Bone marrow (tissue), 2 donors: ENCODE results near the gene CHRNB1.

Source experiments
- DNase-seq, 2 donors: peaks; one replicate each; lab custom pipeline; 2025; lab: John Stamatoyannopoulos, UW

The CHRNB1 gene, protein sequence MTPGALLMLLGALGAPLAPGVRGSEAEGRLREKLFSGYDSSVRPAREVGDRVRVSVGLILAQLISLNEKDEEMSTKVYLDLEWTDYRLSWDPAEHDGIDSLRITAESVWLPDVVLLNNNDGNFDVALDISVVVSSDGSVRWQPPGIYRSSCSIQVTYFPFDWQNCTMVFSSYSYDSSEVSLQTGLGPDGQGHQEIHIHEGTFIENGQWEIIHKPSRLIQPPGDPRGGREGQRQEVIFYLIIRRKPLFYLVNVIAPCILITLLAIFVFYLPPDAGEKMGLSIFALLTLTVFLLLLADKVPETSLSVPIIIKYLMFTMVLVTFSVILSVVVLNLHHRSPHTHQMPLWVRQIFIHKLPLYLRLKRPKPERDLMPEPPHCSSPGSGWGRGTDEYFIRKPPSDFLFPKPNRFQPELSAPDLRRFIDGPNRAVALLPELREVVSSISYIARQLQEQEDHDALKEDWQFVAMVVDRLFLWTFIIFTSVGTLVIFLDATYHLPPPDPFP

DNA sequence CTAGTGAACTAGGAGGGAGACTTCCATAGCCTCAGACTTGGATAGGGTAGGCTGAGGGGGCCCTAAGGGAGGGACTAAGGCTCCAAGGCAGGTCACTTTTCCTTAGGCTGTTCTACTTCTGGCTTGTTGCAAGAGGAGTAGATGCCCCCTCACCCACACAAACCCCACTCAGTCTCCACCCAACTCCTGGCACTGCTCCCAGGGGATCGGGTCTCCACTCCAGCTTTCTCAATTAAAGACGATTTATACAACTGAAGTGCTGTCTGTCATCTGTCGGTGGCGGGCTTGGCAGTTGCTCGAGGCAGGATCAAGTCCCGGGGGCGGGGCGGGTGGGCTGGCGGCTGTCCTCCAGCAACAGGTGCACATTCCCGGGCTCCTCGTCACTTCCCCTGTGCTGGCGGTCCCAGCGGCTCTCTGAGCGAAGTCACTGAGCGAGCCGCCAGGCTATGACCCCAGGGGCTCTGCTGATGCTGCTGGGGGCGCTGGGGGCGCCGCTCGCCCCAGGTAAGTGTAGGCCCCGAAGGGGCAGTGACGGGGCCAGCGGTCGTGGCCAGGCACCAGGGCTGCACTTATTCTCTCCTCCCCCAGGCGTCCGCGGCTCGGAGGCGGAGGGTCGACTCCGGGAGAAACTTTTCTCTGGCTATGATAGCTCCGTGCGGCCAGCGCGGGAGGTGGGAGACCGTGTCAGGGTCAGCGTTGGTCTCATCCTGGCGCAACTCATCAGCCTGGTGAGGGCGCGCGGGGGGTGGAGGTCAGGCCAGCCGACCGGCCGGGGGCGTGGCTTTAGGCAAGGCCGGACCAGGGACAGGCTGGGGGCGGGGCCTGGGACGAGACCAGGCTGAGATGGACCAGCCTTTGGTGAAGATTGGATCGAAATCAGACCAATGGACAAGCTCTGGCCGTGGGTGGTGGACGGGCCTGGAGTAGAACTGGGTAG lies at the start of gene CHRNB1:
Gene CHRNB1 (plus strand): TSS at position 380 of the 937 bp plus-strand sequence. CDS start 67 bp downstream, at position 447.
- peak in 1 of 2 donors; percentile 23 for DNase-seq

DNA sequence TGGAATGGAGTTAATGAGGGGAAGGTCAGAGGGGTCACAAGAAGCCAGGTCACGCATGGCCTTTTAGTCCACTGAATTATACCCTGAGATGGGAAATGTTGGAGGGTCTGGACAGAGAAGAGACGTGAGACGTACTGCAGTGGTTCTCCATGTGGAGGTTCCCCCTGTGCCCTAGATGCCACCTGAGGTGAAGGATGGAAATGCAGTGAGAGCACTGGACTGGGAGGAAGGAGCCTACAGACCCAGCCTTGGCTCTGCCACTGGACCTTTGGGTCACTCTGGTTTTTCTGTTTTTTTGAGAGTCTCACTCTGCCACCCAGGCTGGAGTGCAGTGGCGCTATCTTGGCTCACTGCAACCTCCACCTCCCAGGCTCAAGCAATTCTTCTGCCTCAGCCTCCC lies 48.7 kb upstream of the CHRNB1 start:
- DNase-seq, result no peak

DNA sequence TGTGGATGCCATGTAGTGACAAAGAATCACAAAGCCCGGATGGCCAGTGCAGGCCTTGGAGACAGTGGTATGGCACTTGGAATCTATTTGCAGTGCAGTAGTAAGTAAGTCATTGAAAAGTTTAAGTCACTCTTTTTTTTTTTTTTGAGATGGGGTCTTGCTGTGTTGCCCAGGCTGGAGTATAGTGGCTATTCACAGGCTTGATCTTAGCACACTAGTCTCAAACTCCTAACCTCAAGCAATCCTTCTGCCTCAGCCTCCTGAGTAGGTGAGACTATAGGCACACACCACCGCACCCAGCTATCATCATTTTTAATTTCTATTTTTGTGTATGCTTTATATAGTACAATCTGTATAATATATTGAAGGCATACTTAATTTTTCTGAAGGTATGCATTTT lies 46.2 kb upstream of the CHRNB1 start:
- DNase-seq, result no peak

DNA sequence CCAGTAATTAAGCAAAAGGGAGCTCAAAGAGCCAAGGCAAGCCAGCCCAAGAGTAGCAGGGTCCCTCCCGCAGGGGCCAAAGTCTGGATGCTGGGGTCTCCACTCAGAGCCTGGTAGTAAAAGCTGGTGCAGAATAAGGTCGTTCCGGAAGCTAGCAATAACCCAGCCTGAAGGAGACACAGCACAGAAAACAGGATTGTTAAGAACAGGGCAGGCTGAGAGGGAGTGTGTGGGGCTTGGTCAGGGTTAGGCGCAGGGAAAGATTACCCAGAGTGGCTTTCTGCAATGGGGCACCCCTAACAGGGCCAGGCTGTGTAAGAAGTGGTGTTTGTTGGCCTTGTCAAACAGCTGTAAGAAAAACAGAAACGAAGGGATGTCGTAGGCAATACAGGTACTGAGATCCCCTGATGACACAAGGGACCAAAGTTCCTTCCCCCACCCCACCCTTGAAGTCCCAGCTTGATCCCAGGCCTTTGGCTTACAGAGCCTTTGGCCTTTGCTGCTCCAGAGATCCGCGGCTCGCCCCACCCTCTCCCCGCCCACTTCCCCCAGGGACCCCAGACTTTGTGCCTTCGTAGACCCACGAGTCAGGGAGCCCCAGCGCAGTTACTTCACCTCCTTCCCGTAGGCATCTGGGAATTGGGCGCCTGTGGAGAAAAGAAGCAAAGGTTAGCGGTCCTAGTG lies 41.7 kb upstream of the CHRNB1 start:
- peak in 1 of 2 donors; percentile 34 for DNase-seq

DNA sequence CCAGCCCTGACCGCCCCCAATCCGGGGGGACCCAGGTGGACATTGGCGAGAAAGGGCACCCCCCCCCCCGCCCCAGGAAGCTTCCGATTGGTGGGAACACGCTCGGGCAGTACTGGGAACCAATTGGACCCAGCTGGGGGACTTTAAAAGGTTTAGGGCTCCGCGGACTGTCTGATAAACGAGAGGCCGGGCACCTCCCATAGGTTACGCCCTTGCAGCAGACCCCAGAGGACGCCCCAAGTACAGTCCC lies 41.2 kb upstream of the CHRNB1 start:
- no peak for DNase-seq

DNA sequence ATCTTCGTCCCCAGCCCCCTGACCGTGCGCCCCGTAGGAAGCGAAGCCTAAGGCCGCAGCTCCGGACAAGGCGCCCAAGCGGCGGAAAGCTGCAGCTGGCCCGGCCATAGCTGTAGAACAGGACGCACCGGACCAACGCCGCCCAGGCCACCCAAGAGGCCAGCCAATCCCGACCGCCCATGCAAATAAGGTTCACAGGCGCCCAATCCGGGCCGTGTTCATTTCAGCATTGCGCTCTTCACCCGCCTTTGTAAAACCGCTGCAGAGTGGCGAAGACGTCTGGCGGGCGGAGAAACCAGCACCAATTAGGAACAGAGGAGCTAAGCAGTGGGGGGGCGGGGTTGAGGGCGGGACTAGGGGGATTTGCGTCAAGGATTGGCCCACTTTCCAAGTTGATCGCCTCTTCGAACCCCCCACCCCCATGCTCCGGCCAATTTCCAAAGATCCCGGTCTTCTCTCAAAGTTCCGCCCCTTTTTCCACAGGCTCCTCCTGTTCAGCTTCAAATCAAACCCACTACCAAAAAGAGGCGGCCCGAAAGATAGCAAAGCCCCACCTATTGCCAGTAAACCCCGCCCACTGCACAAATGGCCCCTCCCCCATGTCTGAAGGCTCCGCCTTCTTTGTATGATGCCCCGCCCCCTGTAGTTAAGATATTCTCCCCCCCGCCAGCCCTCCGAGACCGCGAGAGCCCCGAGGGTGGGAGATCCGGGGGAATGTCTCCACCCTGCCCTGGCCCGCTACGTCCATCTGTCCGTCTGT lies 40.7 kb upstream of the CHRNB1 start, which contains the start of gene TMEM256:
Gene TMEM256 (minus strand): TSS at position 121 of the 760 bp plus-strand sequence. CDS start 13 bp downstream, at position 108.
- DNase-seq, result peak; percentile 96 to 99

DNA sequence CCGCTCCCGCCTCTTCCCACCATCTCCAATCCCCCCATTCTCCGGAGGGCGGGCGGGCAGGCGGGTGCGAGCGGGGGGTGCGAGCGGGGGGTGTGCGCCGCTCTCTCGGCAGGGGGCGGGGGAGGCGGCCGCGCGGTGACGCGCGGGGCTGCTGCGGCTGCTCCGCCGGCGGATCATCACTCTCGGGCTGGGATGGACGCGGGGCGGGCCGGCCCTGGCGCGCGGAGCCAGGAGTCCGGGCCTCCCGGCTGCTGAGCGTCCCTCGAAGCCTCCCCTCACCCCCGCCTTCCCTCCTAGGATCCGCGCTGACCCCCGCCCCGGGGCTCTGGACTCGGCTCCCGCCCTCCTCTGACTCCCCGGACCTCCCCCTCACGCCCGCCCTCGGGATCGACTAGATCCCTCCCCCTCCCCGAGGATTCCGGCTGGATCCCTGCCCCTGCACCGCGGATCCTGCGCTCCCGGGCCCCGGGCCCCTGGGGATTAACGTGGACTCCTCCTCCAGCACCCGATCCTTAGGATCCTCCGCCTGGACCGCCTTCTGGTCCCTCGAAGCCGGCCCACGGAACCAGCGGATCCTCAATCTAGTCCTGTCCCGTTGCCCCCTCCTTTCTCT lies 40.0 kb upstream of the CHRNB1 start:
- no peak for DNase-seq

DNA sequence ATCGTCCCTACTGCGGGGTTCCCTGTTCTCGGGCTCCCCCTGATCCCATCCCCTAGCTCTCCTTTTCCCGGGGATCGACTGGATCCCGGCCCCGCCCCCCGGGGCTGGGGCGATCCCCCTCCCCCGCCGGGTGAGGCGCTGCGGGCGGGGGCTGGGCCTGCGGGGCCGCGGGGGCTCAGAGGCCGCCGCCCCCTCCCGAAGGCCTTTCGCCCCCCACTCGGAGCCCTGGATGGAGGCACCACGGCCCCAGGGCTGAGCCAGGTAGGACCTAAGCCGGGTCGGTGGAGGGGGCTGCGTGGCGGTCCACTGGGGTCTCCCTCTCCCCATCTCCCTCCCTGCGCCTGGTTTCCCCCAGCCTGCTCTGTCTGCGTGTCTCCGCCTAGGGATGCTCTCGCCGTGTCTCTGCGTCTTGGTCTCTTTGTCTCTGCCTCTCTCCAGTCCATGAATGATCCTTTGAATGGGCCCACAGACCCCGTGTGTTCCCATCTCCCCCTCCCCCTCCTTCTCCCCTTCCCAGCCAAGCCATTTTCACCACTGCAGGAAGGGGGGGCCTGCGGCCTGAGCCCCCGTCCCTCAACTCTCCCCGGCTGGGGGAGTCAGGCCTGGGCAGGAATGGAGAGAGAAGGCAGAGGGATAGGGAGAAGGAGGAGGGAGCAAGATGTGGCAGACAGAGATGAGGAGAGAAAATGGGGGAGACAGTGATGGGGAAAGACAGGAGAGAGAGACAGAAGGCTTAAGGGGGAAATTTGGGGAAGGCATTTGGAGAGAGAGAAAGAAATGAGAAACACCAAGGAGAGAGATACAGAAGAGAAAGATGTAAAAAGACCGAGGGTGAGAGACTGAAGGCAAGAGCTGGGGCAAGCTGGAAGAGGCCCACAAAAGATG lies 39.3 kb upstream of the CHRNB1 start:
- no peak for DNase-seq

DNA sequence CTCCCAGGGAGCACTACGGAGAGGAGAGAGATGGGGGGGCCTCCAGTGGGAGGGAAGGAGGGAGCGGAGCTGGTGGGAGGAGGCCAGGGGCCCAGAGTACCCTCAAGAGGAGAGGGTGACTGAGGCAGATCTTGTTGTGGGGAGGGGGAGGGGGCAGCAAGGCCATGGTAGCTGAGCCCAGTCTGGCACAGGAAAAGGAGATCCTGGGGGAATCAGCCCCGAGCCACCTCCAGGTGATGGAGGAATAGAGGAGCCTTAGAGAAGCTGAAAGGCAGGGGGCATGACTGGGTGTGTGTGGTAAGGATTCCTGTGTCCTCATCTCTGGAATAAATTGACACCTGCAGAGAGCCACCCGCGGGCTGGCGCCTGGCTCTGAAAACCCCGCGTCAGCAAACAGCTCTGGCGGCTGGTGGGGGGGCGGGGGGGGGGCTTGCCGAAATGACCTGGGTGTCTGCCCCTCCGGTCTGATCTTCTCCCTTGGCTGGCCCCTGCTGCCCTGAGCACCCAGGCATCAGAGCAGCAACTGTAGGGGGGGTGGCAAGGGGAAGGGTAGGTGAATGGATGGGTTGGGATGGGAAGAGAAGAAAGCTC lies 38.5 kb upstream of the CHRNB1 start:
- DNase-seq, result no peak

DNA sequence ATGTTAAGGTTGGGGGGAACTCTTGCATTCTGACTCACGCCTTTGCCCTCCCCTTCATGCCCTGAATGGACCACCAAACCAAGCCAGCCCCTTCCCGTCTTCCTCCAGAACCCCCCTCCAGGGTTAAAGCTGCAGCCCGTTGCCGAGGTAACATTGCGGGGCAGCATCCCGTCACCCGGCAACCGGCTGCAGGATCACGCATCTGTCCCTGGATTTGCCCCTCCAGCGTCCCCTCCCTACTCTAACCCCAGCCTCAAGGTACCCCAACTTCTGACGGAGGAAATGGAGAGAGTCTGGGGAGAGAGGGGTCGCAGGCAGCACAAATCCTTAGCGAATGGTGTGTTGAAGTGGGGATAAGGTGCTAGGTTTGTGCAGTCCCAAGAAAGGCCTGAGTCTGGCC lies 37.8 kb upstream of the CHRNB1 start:
- DNase-seq, result no peak

DNA sequence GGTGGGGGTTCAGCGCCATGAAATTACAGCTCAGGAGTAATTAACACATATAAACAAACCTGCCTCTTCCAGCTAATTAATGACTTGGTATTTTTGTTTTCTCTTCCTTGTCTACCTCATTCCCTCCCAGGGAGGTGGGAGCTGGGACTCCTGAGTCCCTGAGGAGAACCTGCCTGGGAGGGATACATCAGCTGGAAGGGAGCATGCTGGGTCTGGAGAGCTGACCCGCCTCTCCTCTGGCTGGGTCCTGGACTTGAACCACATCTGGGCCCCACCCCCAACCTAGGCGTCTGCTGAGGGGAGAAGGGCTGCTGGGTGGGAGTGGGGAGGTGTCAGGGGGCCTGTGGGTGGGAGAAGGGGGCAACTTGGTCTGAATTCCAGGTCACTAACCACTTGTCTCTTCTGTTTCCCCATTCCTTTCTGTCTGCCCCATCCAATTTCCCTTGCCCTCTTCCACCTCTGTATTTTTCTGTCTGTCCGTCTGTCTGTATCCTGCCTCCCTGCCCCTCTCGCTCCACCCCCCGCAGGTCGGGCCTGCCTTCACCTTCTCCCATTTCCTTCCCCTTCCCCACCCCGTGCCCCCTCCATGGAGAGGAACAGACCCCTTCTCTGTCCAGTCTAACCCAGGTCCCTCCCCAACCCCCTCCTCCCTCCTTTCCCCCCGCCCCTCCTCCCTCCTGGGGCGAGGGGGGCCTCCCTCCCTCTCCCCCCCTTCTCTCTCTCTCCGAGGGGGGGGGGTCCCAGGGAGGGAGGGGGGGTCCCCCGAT lies 37.2 kb upstream of the CHRNB1 start, which contains the start of gene NLGN2:
Gene NLGN2 (plus strand): TSS at position 361 of the 767 bp plus-strand sequence. CDS start 411 bp downstream, outside the sequence.
- DNase-seq, result no peak

DNA sequence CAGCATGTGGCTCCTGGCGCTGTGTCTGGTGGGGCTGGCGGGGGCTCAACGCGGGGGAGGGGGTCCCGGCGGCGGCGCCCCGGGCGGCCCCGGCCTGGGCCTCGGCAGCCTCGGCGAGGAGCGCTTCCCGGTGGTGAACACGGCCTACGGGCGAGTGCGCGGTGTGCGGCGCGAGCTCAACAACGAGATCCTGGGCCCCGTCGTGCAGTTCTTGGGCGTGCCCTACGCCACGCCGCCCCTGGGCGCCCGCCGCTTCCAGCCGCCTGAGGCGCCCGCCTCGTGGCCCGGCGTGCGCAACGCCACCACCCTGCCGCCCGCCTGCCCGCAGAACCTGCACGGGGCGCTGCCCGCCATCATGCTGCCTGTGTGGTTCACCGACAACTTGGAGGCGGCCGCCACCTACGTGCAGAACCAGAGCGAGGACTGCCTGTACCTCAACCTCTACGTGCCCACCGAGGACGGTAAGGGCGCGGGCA lies 36.6 kb upstream of the CHRNB1 start:
- no peak for DNase-seq

DNA sequence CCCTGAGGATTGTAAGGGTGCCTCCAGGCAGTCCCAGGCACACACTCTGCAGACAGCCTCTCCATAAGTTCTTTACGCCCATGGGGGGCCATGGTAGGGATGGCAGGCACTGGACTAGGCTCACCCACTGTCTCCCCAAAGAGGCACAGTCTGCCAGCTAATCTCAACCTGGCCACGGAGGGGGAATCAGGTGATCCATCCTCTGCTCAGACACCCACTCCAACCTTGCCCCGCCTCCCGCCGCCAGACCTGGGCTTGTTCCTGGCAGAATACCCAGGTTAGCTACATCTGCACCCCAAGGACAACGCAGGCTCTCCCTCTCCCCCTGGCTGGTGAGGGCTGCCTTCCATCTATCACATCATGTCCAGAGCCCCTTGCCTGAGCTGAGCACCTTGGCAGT lies 36.0 kb upstream of the CHRNB1 start:
- no peak for DNase-seq

DNA sequence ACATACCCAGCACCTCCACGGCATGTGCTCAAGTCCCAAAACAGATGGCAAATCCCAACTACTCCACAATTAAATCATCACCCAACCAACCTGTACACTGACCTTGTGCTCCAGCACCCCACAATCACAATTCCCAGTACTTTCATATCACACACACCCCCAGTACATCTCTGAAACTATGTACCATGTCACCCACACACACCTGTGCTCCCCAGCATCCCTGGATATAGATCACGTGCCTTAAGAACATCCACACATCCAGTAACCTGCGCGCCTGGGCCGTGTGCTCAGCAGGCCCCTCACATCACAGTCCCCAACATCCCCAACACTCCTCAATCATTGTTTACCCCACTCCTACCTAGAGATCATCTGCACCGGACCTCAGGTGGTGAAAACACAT lies 35.1 kb upstream of the CHRNB1 start:
- no peak for DNase-seq

DNA sequence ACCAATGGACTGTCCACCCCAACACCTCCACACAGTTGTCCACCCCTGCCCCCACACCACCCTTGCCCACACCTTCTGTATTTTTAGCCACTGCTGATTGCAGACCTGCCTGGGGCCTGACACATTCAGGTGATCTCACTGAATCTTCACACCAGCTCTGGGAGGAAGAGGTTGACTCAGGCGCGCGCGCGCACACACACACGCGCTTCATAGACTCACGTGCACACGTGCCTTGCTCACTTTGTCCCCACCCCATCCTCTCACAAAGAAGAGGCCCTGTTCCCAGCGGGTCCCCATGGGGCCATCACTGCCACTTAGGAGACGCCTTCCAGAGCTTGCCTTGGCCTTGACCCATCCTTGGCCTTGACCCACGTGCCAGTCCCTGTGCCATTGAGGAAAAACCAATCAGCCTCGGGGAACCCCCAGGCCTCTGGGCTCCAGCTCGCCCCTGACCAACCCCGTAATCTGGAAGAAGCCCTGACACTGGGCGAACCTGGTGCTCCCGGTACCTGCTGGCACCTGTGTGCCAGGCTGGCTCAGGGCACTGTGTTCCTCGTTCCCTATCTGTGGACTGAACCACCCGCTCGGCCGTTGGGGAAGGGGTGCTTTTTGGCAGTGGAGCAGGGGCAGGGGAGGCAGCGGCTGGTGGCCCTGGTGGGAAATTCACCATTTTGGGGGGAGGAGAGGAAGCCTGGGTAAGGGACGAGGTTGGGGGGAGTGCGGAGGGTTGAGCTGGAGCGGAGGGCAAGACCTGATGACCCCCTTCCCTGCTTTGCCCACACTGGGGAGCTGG lies 34.0 kb upstream of the CHRNB1 start:
- no peak for DNase-seq

DNA sequence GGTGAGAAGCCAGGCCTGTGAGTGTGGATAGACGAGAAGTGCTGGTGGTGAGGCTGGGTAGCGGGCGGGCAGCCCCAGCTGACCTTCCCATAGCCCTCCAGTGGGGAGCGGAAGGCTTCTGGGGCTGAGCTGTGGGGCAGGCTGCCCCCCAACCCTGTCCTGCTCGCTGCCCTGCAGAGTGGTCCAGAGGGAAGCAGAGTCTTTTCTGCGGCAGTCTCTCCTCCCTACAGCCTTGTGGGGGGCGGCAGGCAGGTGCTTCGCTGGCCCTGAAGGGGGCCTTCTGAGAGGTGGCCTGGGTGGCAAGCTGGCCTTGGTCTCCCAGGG lies 33.5 kb upstream of the CHRNB1 start:
- no peak for DNase-seq

DNA sequence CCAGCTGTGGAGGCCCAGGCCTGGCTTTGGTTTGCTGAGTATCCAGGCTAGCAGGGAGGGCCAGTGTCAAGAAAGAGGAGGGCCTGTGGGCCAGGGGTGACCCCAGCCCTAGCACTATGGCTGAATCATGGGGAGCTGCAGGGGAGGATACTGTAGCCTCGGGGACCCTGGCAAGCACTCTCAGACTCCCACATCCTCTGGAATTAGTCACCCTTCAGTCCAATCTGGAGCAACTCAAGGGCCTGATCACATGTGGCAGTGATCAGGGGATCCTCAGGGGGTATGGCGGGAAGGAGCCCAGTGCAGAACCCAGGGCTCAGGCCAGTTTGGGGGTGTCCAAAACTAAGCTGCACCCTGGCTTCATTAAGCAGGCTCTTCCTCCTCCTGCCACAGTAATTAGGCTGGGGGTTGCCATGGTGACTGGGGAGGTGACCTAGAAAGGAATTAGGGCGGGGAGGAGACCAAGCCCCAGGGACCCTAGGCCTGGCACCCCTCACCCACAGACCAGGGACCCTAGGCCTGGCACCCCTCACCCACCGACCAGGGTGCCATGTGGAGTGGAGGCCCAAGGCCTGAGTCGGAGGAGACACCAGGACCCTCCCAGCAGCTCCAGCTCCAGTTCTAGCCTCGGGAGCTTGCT lies 31.4 kb upstream of the CHRNB1 start:
- no peak for DNase-seq
